Lower leg skin (tissue), 4 donors: ENCODE results near the gene NEURL4. TPM values are rescaled to one million over a fixed set of nuclear protein-coding genes. Genes with fewer than 3 reads are reported as not detected.

Source experiments
- DNase-seq, 2 donors: peaks; one replicate each; pipeline ENCODE4 v3.0.0-alpha.2; 2019; ENCODE audit warnings: low spot score in 2 of 2
- H3K4me3 ChIP-seq: fragments of 200-600 bp; sonication (generic); 2 replicates; pipeline ENCODE4 v1.5.1; 2017; ENCODE audit warnings: mild to moderate bottlenecking, low read depth; ENCODE audit not compliant: poor library complexity, severe bottlenecking
- POLR2A ChIP-seq, 2 donors: fragments of 450-650 bp; IDR thresholded peaks; one replicate each; pipeline ENCODE4 v1.6.1; 2016 to 2017; ENCODE audit warnings: antibody characterized with exemption in 2 of 2, mild to moderate bottlenecking in 1 of 2, moderate library complexity in 1 of 2
- WGBS, 2 donors: methylation state at CpG; one replicate each; pipeline ENCODE4 v1.1.5; 2018; 5-methylcytosine and 5-hydroxymethylcytosine counted together
- intact Hi-C: fragments of 100-400 bp; cut with DNase I; formaldehyde crosslinking; loops from one replicate; pipeline ENCODE4 v1.15.0; 2023; ENCODE audit warnings: low total_unique reads
- total RNA-seq, 4 donors: library from RNA; depleted of rRNA; stranded (reverse); fragments of >200 nt; gene quantifications; one replicate each; pipeline ENCODE4 v1.1.0, GENCODE V29; 2016
- TF ChIP-seq, protein P1 (sequence below), 3 donors: fragments of 450-650 bp; IDR thresholded peaks; one replicate each; pipeline ENCODE4 v1.5.1; 2016; ENCODE audit warnings: antibody characterized with exemption in 3 of 3, mild to moderate bottlenecking in 3 of 3, moderate library complexity in 2 of 3

Gene NEURL4
- total RNA-seq, 4 donors from 2014 or later = 13.3 to 44.8 (median 22.3) TPM

GRCh38 chr17:7352503-7352889, 23.4 kb upstream of the NEURL4 start:
- H3K4me3 ChIP-seq = peak overlapping the region; percentile 78
- TF ChIP-seq POLR2A (IDR thresholded peaks at IDR 0.05) = no peak
- TF ChIP-seq, protein P1, sequence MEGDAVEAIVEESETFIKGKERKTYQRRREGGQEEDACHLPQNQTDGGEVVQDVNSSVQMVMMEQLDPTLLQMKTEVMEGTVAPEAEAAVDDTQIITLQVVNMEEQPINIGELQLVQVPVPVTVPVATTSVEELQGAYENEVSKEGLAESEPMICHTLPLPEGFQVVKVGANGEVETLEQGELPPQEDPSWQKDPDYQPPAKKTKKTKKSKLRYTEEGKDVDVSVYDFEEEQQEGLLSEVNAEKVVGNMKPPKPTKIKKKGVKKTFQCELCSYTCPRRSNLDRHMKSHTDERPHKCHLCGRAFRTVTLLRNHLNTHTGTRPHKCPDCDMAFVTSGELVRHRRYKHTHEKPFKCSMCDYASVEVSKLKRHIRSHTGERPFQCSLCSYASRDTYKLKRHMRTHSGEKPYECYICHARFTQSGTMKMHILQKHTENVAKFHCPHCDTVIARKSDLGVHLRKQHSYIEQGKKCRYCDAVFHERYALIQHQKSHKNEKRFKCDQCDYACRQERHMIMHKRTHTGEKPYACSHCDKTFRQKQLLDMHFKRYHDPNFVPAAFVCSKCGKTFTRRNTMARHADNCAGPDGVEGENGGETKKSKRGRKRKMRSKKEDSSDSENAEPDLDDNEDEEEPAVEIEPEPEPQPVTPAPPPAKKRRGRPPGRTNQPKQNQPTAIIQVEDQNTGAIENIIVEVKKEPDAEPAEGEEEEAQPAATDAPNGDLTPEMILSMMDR (IDR thresholded peaks at IDR 0.05) = no peak
- no peak for DNase-seq
- WGBS, 2 donors = 22 to 31% methylated on average over 10 of the region's 10 CpGs
- intact Hi-C loops = loop anchor here (10.0 kb wide), 1 partner anchor 202 kb away; the partner anchor contains the start of gene TNFSF13

DNA sequence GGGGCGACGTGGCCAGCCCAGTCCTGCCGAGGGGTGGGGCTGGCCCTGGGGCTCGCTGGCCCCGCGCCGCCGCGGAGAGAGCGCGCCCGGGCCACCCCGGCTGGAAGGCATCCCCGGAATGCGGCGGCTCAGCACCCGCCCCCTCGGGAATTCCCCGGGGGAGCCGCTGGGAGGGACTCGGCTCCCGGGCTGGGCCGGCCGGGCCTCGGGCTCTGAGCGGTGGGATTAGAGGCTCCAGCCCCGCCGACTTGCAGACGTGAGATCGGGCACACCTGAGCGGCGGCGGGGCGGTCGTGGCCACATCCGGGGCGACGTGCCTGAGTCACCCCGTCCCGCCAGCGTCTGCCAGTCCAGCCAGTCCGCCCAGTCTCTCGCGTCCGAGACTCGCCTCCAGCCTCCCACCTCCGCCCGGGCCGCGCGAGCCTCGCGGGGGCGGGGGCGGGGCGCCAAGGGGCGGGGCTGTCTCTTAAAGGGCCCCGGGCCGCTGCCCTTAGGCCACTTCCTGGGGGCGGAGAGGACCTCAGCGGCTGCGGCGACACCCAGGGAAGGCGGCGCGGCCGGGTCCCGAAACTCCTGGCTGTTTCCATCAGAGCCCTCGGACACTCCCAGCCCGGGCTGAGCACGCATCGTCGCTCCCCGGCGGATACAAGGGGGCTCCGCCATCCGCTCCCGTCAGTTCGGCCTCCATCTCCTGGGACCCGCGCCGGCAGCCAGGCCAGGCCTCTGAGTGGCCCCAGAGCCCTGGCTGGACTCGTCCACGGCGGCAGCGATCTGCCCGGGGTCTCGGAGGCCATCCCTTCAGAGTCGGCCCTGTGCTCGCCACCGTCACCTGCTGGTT, 22.7 kb upstream of the NEURL4 start, which contains the start of gene KCTD11:
KCTD11 (plus strand) TSS at position 498 of the 838 bp plus-strand sequence.
- no peak for TF ChIP-seq POLR2A (IDR thresholded peaks at IDR 0.05)
- TF ChIP-seq, protein P1 (IDR thresholded peaks at IDR 0.05) = no peak
- intact Hi-C loops = loop anchor here (10.0 kb wide), 1 partner anchor 203 kb away; the partner anchor contains the start of gene TNFSF13
- peak within 1 kb of the TSS; percentile 78 for H3K4me3 ChIP-seq
- peak; percentile 84 to 98 for DNase-seq
- WGBS, 2 donors = 2 to 7% methylated on average over 17 to 33 of the region's 91 CpGs

DNA sequence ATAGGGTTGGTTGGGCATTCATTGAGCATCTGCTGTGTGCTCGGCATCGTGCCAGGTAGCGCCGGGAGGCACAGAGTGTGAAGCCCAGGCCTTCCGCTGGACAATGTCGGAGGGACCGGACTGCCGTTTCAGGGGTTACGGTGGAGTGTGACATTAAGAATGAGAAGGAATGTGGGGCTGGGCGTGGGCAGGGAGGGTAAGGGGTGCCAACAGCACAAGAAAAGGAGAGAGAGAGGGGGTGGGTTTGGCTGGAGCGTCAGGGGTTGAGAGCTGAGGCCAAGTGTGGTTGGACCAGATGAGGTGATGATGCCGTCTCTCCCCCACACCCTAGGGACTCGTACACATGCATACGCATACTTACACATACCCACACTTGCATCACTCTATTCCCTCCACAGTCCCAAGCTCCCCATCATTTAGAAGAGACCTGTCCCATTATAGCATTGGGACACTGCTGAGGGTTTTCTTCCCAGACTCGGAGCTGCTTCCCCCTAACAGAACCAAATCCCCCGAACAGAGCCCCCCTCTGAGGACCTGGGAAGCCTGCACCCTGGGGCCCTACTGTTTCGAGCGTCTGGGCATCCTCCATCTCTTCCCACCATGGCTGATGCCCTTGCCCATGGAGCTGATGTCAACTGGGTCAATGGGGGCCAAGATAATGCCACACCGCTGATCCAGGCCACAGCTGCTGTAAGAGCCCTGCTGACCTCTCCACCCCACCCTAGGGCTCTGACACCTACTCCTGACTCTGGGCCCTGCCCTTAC, 19.5 kb upstream of the NEURL4 start:
- DNase-seq = peak in 1 of 2 donors; percentile 90

GRCh38 chr17:7347630-7348477, 18.7 kb upstream of the NEURL4 start:
- no peak overlapping the region for H3K4me3 ChIP-seq
- no peak for DNase-seq
- intact Hi-C loops = no loop called here
- TF ChIP-seq, protein P1 (IDR thresholded peaks at IDR 0.05) = no peak
- no peak for TF ChIP-seq POLR2A (IDR thresholded peaks at IDR 0.05)
- WGBS, 2 donors = 65 to 70% methylated on average over 19 of the region's 19 CpGs

More for the DNA sequence above, 19.5 kb upstream of the NEURL4 start:
- intact Hi-C loops = no loop called here
- 54 to 61% methylated on average over 19 of the region's 19 CpGs for WGBS, 2 donors
- TF ChIP-seq, protein P1 (IDR thresholded peaks at IDR 0.05) = no peak
- TF ChIP-seq POLR2A (IDR thresholded peaks at IDR 0.05) = no peak
- H3K4me3 ChIP-seq = no peak overlapping the region
